ENCODE results near the gene XAGE1B. TPM values are rescaled to one million over a fixed set of nuclear protein-coding genes. Genes with fewer than 3 reads are reported as not detected.
"Not testable (repeated sequence)": the region's sequence is repeated elsewhere in the genome, so short reads cannot be mapped to it uniquely, and the experiment has no call there.

The XAGE1B gene
- total RNA-seq, 1 experiment from 2014 or later = not detected

DNA sequence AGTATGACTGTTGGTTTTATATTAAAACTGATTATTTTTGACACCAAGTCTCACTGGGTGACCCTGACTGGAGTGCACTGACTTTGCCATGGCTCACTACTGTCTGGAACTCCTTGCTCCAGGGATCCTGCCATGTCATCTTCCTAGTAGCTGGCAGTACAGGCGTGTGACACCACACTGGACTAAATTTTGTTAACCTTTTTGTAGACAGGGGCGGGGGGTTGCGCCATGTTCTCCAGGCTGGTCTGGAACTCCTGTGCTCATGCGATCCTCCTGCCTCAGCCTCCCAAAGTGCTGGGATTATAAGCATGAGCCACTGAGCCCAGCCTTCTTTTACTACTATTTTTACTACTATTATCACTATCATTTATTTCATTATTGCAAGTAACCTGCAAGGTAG lies 12.3 kb downstream of the XAGE1B start:
- H2BK15ac ChIP-seq (ENCODE audit: low read depth, low read length) = no peak overlapping the region
- no peaks in the 10 kb centered on the region for H4K20me1 ChIP-seq (ENCODE audit: control insufficient read depth, insufficient read depth, insufficient read length)
- no peaks in the 10 kb centered on the region for H3K79me2 ChIP-seq (ENCODE audit: insufficient read depth, low read length)
- peaks cover 0 to 6% (median 0%) of the 10 kb centered on the region in 3 experiments; a peak in 2 of 7 replicates for H3K36me3 Mint-ChIP-seq (ENCODE audit: insufficient read depth in 1 of 3, low read depth in 3 of 3)
- H3K4me1 Mint-ChIP-seq = no peaks in the 10 kb centered on the region
- H3K56ac ChIP-seq (ENCODE audit: insufficient read length, low read depth, low read length) = no peak overlapping the region
- no peak overlapping the region for H3K4me3 Mint-ChIP-seq
- H3K18ac ChIP-seq (ENCODE audit: insufficient read length, low read depth, low read length) = no peak overlapping the region
- no peak overlapping the region for H4K91ac ChIP-seq (ENCODE audit: insufficient read length, low read depth, low read length)
- no peak overlapping the region for H2AFZ ChIP-seq (ENCODE audit: low read length)
- H3K4ac ChIP-seq (ENCODE audit: low read depth, low read length) = no peak overlapping the region
- H2AK5ac ChIP-seq (ENCODE audit: insufficient read length, low read length) = no peak overlapping the region
- H2BK12ac ChIP-seq (ENCODE audit: insufficient read length, low read depth, low read length) = no peak overlapping the region
- H4K5ac ChIP-seq (ENCODE audit: insufficient read length, low read depth, low read length) = no peak overlapping the region
- no peak overlapping the region for H3K23ac ChIP-seq (ENCODE audit: insufficient read length, low read depth, low read length)
- no peak overlapping the region for H3K4me2 ChIP-seq (ENCODE audit: insufficient read depth, insufficient read length, low read length)
- no peaks in the 10 kb centered on the region for H3K27me3 ChIP-seq (ENCODE audit: insufficient read depth, low read length)
- H2BK120ac ChIP-seq (ENCODE audit: low read depth, low read length, poor library complexity, severe bottlenecking) = no peak overlapping the region
- H3K9me3 Mint-ChIP-seq = peaks cover 59 to 64% of the 10 kb centered on the region in 2 experiments
- no peak overlapping the region for H3K27ac Mint-ChIP-seq
- H3K27ac ChIP-seq (ENCODE audit: insufficient read length, low read depth, low read length) = no peak overlapping the region
- no peak for DNase-seq
- no peak overlapping the region for H3K9ac ChIP-seq (ENCODE audit: extremely low read depth, insufficient read length, low read length)
- H2BK5ac ChIP-seq (ENCODE audit: insufficient read length, low read length) = no peak overlapping the region
- TF ChIP-seq, protein P1, sequence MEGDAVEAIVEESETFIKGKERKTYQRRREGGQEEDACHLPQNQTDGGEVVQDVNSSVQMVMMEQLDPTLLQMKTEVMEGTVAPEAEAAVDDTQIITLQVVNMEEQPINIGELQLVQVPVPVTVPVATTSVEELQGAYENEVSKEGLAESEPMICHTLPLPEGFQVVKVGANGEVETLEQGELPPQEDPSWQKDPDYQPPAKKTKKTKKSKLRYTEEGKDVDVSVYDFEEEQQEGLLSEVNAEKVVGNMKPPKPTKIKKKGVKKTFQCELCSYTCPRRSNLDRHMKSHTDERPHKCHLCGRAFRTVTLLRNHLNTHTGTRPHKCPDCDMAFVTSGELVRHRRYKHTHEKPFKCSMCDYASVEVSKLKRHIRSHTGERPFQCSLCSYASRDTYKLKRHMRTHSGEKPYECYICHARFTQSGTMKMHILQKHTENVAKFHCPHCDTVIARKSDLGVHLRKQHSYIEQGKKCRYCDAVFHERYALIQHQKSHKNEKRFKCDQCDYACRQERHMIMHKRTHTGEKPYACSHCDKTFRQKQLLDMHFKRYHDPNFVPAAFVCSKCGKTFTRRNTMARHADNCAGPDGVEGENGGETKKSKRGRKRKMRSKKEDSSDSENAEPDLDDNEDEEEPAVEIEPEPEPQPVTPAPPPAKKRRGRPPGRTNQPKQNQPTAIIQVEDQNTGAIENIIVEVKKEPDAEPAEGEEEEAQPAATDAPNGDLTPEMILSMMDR (conservative IDR thresholded peaks at IDR 0.05) = no peak
- H4K8ac ChIP-seq (replicated peaks; ENCODE audit: insufficient read length, low read depth, low read length) = no peak overlapping the region
- H3K23me2 ChIP-seq (ENCODE audit: insufficient read length, low read depth, low read length, poor library complexity, severe bottlenecking) = no peaks in the 10 kb centered on the region
- no peaks in the 10 kb centered on the region for H3K79me1 ChIP-seq (ENCODE audit: insufficient read depth, low read depth, low read length, poor library complexity, severe bottlenecking)
- no CpG with 5 or more reads among the region's 4 CpGs for WGBS (ENCODE audit: extremely low coverage, insufficient read length, low lambda C conversion rate)
- peaks cover 62% of the 10 kb centered on the region for H3K9me3 ChIP-seq (ENCODE audit: control insufficient read depth, low read depth, low read length)
- no peak overlapping the region for H2BK20ac ChIP-seq (ENCODE audit: low read depth, low read length, poor library complexity, severe bottlenecking)
- H3K27me3 Mint-ChIP-seq (ENCODE audit: low read depth) = no peaks in the 10 kb centered on the region; the same call in 1 of the 2 replicates
- H3K14ac ChIP-seq (ENCODE audit: insufficient read depth, low read length) = no peak overlapping the region
- no peak overlapping the region for H3T11ph ChIP-seq (ENCODE audit: low read length)
- no peaks in the 10 kb centered on the region for H3K4me1 ChIP-seq (ENCODE audit: insufficient read depth, low read length)

DNA sequence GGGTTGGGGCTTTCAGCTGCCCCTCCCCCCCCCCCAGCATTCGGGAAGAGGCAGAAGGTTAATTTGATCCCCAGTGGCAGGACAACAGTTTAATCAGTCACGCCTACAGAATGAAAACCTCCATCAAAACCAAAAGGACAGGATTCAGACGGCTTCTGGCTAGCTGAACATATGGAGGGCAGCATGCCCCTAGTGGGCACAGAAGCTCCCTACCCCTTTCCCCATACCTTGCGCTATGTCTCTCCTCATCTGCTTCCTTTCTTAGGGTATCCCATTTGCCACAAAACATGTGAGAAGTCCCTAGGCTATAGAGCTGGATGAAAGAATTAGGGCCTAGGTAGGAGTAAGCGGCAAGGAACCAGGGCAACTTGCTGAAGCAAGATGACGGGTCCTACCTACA lies 15.5 kb downstream of the XAGE1B start:
- not testable (repeated sequence) for H2BK5ac ChIP-seq (ENCODE audit: insufficient read length, low read length); H4K8ac ChIP-seq (replicated peaks; ENCODE audit: insufficient read length, low read depth, low read length); H4K91ac ChIP-seq (ENCODE audit: insufficient read length, low read depth, low read length); H3K14ac ChIP-seq (ENCODE audit: insufficient read depth, low read length); H3K23me2 ChIP-seq (ENCODE audit: insufficient read length, low read depth, low read length, poor library complexity, severe bottlenecking); H2BK20ac ChIP-seq (ENCODE audit: low read depth, low read length, poor library complexity, severe bottlenecking); H2BK120ac ChIP-seq (ENCODE audit: low read depth, low read length, poor library complexity, severe bottlenecking); H3K4me1 ChIP-seq (ENCODE audit: insufficient read depth, low read length); H3K56ac ChIP-seq (ENCODE audit: insufficient read length, low read depth, low read length); DNase-seq; H3K23ac ChIP-seq (ENCODE audit: insufficient read length, low read depth, low read length); H3K4ac ChIP-seq (ENCODE audit: low read depth, low read length); H3T11ph ChIP-seq (ENCODE audit: low read length); H2BK15ac ChIP-seq (ENCODE audit: low read depth, low read length); H3K27me3 Mint-ChIP-seq (ENCODE audit: low read depth); H2BK12ac ChIP-seq (ENCODE audit: insufficient read length, low read depth, low read length); H3K27ac Mint-ChIP-seq; H3K79me1 ChIP-seq (ENCODE audit: insufficient read depth, low read depth, low read length, poor library complexity, severe bottlenecking); H3K4me2 ChIP-seq (ENCODE audit: insufficient read depth, insufficient read length, low read length); H3K9ac ChIP-seq (ENCODE audit: extremely low read depth, insufficient read length, low read length); H3K27me3 ChIP-seq (ENCODE audit: insufficient read depth, low read length); H4K5ac ChIP-seq (ENCODE audit: insufficient read length, low read depth, low read length); H3K27ac ChIP-seq (ENCODE audit: insufficient read length, low read depth, low read length); H3K79me2 ChIP-seq (ENCODE audit: insufficient read depth, low read length); H3K4me1 Mint-ChIP-seq; H2AFZ ChIP-seq (ENCODE audit: low read length); H3K18ac ChIP-seq (ENCODE audit: insufficient read length, low read depth, low read length); H3K4me3 Mint-ChIP-seq; H3K36me3 Mint-ChIP-seq (ENCODE audit: insufficient read depth in 1 of 3, low read depth in 3 of 3); H4K20me1 ChIP-seq (ENCODE audit: control insufficient read depth, insufficient read depth, insufficient read length); H2AK5ac ChIP-seq (ENCODE audit: insufficient read length, low read length)
- peaks cover 30 to 36% of the 10 kb centered on the region in 2 experiments for H3K9me3 Mint-ChIP-seq
- peaks cover 39% of the 10 kb centered on the region for H3K9me3 ChIP-seq (ENCODE audit: control insufficient read depth, low read depth, low read length)
- WGBS (ENCODE audit: extremely low coverage, insufficient read length, low lambda C conversion rate) = no CpG with 5 or more reads among the region's 6 CpGs
